SU-DHL-6 (cell line): Measurements from ENCODE around the gene ATP9B.

Experiments
- CTCF ChIP-seq: fragments of 200-600 bp; sonication (generic); IDR thresholded peaks from one replicate; pipeline ENCODE4 v1.5.1; 2017; ENCODE audit warnings: antibody characterized with exemption, mild to moderate bottlenecking, low read length, moderate library complexity; ENCODE audit not compliant: insufficient read depth, poor library complexity, severe bottlenecking
- EZH2phosphoT487 ChIP-seq: fragments of 200-600 bp; sonication (generic), shearing (Covaris generic); conservative IDR thresholded peaks from 2 replicates; pipeline ENCODE4 v1.6.1; 2018; ENCODE audit warnings: mild to moderate bottlenecking, antibody characterized with exemption, low read length, moderate library complexity, mixed read lengths

GRCh38 chr18:79222790-79223189, 153.6 kb downstream of the ATP9B start:
- no peak for TF ChIP-seq EZH2phosphoT487
- no peak for TF ChIP-seq CTCF
